BE2C (cell line): Measurements from ENCODE around the gene ACOT6. TPM values are rescaled to one million over a fixed set of nuclear protein-coding genes. Genes with fewer than 3 reads are reported as not detected.
"Not testable (repeated sequence)": the region's sequence is repeated elsewhere in the genome, so short reads cannot be mapped to it uniquely, and the experiment has no call there.

Experiments
- DNase-seq: peaks from one replicate; pipeline ENCODE4 v3.0.0-alpha.2; 2020
- H3K27me3 ChIP-seq: fragments of 250-450 bp; sonication (Bioruptor Pico); 2 replicates; pipeline ENCODE4 v1.5.1; 2020; ENCODE audit warnings: mild to moderate bottlenecking
- H3K36me3 ChIP-seq: fragments of 250-450 bp; sonication (Bioruptor Pico); 2 replicates; pipeline ENCODE4 v1.5.1; 2020; ENCODE audit warnings: mild to moderate bottlenecking
- H3K4me1 ChIP-seq: fragments of 250-450 bp; sonication (Bioruptor Pico); 2 replicates; pipeline ENCODE4 v1.5.1; 2020
- H3K4me3 ChIP-seq: 2 replicates; pipeline ENCODE4 v1.5.1; 2011; ENCODE audit warnings: low read depth, low read length
- H3K9me3 ChIP-seq: fragments of 250-450 bp; sonication (Bioruptor Pico); 2 replicates; pipeline ENCODE4 v1.5.1; 2020
- CTCF ChIP-seq: IDR thresholded peaks from 2 replicates; pipeline ENCODE4 v1.5.1; 2012; ENCODE audit warnings: mild to moderate bottlenecking, low read depth, low read length
- polyA plus RNA-seq: library from polyadenylated mRNA; unstranded; fragments of >200 nt; gene quantifications from one replicate; pipeline ENCODE4 v1.2.1, GENCODE V29; 2012; ENCODE audit warnings: low read depth, missing spikeins; ENCODE audit not compliant: insufficient read length, insufficient read depth

The ACOT6 gene, protein sequence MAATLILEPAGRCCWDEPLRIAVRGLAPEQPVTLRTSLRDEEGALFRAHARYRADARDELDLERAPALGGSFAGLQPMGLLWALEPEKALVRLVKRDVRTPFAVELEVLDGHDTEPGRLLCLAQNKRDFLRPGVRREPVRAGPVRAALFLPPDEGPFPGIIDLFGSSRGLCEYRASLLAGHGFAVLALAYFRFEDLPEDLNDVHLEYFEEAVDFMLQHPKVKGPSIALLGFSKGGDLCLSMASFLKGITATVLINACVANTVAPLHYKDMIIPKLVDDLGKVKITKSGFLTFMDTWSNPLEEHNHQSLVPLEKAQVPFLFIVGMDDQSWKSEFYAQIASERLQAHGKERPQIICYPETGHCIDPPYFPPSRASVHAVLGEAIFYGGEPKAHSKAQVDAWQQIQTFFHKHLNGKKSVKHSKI
- not detected for polyA plus RNA-seq

DNA sequence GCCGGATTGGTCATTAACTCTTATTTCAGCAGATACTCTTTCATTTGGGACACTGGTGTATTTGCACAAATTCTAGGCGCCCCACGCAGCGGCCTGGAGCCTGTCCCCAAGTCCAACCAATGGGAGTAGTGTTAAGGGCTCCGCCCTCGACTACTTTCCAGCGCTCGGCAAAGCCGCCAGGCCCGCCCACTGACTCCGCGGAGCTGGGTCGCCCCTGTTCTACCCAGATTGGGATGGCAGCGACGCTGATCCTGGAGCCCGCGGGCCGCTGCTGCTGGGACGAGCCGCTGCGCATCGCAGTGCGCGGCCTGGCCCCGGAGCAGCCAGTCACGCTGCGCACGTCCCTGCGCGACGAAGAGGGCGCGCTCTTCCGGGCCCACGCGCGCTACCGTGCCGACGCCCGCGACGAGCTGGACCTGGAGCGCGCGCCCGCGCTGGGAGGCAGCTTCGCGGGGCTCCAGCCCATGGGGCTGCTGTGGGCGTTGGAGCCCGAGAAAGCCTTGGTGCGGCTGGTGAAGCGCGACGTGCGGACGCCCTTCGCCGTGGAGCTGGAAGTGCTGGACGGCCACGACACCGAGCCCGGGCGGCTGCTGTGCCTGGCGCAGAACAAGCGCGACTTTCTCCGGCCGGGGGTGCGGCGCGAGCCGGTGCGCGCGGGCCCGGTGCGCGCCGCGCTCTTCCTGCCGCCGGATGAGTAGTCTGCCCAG, at the start of gene ACOT6:
TSS of gene ACOT6 (plus strand) at position 179 of the 707 bp plus-strand sequence. CDS start at position 234, 55 bp downstream.
- no peaks in the 10 kb centered on the region for H3K4me1 ChIP-seq
- TF ChIP-seq CTCF, result no peak
- no peaks in the 10 kb centered on the region for H3K9me3 ChIP-seq
- peak; percentile 82 for DNase-seq
- H3K27me3 ChIP-seq, result no peaks in the 10 kb centered on the region
- H3K36me3 ChIP-seq, result no peaks in the 10 kb centered on the region
- H3K4me3 ChIP-seq, result peak within 1 kb of the TSS; percentile 65

DNA sequence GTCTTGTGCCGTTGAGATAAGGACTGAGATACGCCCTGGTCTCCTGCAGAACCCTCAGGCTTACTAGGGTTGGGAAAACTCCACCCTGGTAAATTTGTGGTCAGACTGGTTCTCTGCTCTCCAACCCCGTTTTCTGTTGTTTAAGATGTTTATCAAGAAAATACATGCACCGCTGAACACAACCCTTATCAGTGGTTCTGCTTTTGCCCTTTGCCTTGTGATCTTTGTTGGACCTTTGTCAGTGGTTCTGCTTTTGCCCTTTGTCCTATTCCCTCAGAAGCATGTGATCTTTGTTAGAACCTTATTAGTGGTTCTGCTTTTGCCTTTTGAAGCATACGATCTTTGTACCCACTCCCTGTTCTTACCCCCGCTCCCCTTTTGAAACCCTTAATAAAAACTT, 49.6 kb upstream of the ACOT6 start:
- not testable (repeated sequence) for H3K9me3 ChIP-seq, H3K27me3 ChIP-seq, H3K4me1 ChIP-seq, H3K36me3 ChIP-seq, H3K4me3 ChIP-seq, DNase-seq

GRCh38 chr14:73566431-73566830, 45.9 kb upstream of the ACOT6 start:
- H3K4me1 ChIP-seq, H3K4me3 ChIP-seq, DNase-seq, H3K27me3 ChIP-seq, H3K36me3 ChIP-seq, H3K9me3 ChIP-seq: not testable (repeated sequence)

DNA sequence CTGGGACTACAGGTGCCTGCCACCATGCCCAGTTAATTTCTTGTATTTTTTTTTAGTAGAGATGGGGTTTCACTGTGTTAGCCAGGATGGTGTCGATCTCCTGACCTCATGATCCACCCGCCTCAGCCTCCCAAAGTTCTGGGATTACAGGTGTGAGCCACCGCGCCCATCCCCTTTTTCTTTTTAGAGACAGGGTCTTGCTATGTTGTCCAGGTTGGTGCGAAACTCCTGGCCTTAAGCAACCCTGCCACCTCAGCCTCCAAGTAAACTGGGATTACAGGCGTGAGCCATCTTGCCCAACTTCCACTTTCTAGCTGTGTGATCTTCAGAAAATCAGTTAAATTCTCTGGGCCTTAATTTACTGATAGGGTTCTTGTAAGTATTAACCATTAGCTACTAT, 45.4 kb upstream of the ACOT6 start:
- not testable (repeated sequence) for H3K9me3 ChIP-seq, H3K36me3 ChIP-seq, H3K27me3 ChIP-seq, H3K4me1 ChIP-seq, DNase-seq, H3K4me3 ChIP-seq

- Histone ChIP-seq H3K9me3 (no peaks in the 10 kb centered on the region), H3K4me1 (peaks cover 3% of the 10 kb centered on the region; the same call in 1 of the 2 replicates), H3K4me3 (no peak overlapping the region), H3K36me3 (peaks cover 3% of the 10 kb centered on the region; the same call in 1 of the 2 replicates), H3K27me3 (no peaks in the 10 kb centered on the region)
- TF ChIP-seq CTCF, result no peak
- no peak for DNase-seq
Measured at GRCh38 chr14:73567358-73567757, 45.0 kb upstream of the ACOT6 start.

GRCh38 chr14:73567951-73568885, 44.1 kb upstream of the ACOT6 start:
- DNase-seq, result no peak
- peaks cover 3% of the 10 kb centered on the region; the same call in 1 of the 2 replicates for H3K36me3 ChIP-seq
- no peaks in the 10 kb centered on the region for H3K9me3 ChIP-seq
- no peak for TF ChIP-seq CTCF
- no peaks in the 10 kb centered on the region for H3K27me3 ChIP-seq
- peaks cover 3% of the 10 kb centered on the region; the same call in 1 of the 2 replicates for H3K4me1 ChIP-seq
- H3K4me3 ChIP-seq, result peak overlapping the region; percentile 62

DNA sequence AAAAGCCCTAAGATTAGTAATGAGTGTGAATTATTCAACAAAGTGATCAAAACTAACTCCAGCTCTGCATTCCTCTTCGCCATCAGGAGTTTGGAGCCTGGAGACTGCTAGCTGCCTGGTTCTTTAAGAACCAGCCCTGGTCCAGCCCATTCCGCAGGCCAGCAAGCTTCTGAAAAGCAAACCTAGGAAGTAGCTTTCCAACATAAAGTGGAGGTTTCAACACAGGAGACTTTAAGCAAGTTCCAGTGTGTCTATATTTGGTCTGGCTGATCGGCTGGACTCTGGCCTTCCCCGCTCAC, 43.5 kb upstream of the ACOT6 start:
- H3K4me1 ChIP-seq, H3K9me3 ChIP-seq, H3K27me3 ChIP-seq, H3K36me3 ChIP-seq, DNase-seq: not testable (repeated sequence)
- peak overlapping the region; percentile 62 for H3K4me3 ChIP-seq
